Ovary (tissue), 9 donors: Measurements from ENCODE around the gene PPP2R3B. TPM values are rescaled to one million over a fixed set of nuclear protein-coding genes. Genes with fewer than 3 reads are reported as not detected.

ENCODE experiments used
- DNase-seq, 5 donors: peaks; one replicate each; pipeline ENCODE4 v3.0.0-alpha.2; 2019 to 2020
- H3K27ac ChIP-seq, 2 donors: fragments of 200-600 bp; one replicate each; pipeline versions ENCODE4 v1.5.1 to v1.8.0; 2019 to 2022
- H3K27me3 ChIP-seq: fragments of 200-600 bp; one replicate; pipeline ENCODE4 v1.8.0; 2022
- H3K36me3 ChIP-seq: fragments of 200-600 bp; sonication (generic); one replicate; pipeline ENCODE4 v1.5.1; 2019
- H3K4me1 ChIP-seq: one replicate; pipeline ENCODE4 v1.8.1; 2013; ENCODE audit warnings: mild to moderate bottlenecking, moderate library complexity; ENCODE audit not compliant: insufficient read depth
- H3K4me3 ChIP-seq: fragments of 200-600 bp; sonication (generic); one replicate; pipeline ENCODE4 v1.5.1; 2017
- H3K9me3 ChIP-seq, 2 donors: fragments of 200-600 bp in 1 of 2; sonication (generic) in 1 of 2; one replicate each; pipeline versions ENCODE4 v1.5.1 to v1.8.1; 2013 to 2019; ENCODE audit warnings: mild to moderate bottlenecking in 1 of 2, moderate library complexity in 1 of 2
- EP300 ChIP-seq: sonication (generic); formaldehyde crosslinking; IDR thresholded peaks from one replicate; pipeline ENCODE4 v1.6.1; 2017; ENCODE audit warnings: antibody characterized with exemption
- POLR2A ChIP-seq: fragments of 450-650 bp; IDR thresholded peaks from one replicate; pipeline ENCODE4 v1.6.1; 2017; ENCODE audit warnings: antibody characterized with exemption, mild to moderate bottlenecking, moderate library complexity
- WGBS, 3 donors: extraction: QIAGEN DNeasy Blood & Tissue Kit in 1 of 3; methylation state at CpG; one replicate each; pipeline versions ENCODE4 v1.1.5 to v1.1.7; 2013 to 2017; 5-methylcytosine and 5-hydroxymethylcytosine counted together
- intact Hi-C, 4 donors: fragments of 100-400 bp; cut with DNase I; formaldehyde crosslinking; loops; one replicate each; pipeline versions ENCODE4 v1.11.0 to v1.15.1; 2022 to 2023
- polyA plus RNA-seq, 2 donors: library from polyadenylated mRNA; stranded (reverse); fragments of 200-250 nt in 1 of 2; fragments of 350-450 nt in 1 of 2; fragmentation: Illumina TruSeq in 1 of 2; extraction: RNeasy Lipid Tissue Mini Kit (QIAGEN cat#74804) in 1 of 2; gene quantifications; one replicate each; pipeline ENCODE4 v1.2.3, GENCODE V29; 2013 to 2014
- total RNA-seq, 7 donors: library from RNA; depleted of rRNA in 2 of 7; stranded (reverse); fragments of >200 nt in 2 of 7; fragmentation: NEBNext Ultra II Directional in 3 of 7; extraction: Animal tissue kit (Norgen Biotek cat#: 25700) in 3 of 7; gene quantifications; one replicate each; pipeline versions ENCODE4 v1.1.0 to v1.2.4, GENCODE V29; 2016 to 2023
- TF ChIP-seq, protein P1 (sequence below), 3 donors: fragments of 450-650 bp in 2 of 3; fragments of 200-600 bp in 1 of 3; IDR thresholded peaks; one replicate each; pipeline versions ENCODE4 v1.5.1 to v1.8.0; 2016 to 2022; ENCODE audit warnings: antibody characterized with exemption in 3 of 3, mild to moderate bottlenecking in 1 of 3
- donor health status: DM: no; HTN: no; CAD: no; lungs with moderate emphysema.
- donor health status: DM: no; HTN: no; CAD: no.
- donor health status: Bipolar disorder and iron deficiency.
- donor health status: DM: yes; HTN: yes; CAD: no.
- donor health status: DM: no; HTN: no; CAD: no.
- donor health status: DM: yes; HTN: yes; CAD: no.

The PPP2R3B gene
- total and polyA plus RNA-seq, 9 donors, result 2.3 to 25.0 (median 18.4) TPM

DNA sequence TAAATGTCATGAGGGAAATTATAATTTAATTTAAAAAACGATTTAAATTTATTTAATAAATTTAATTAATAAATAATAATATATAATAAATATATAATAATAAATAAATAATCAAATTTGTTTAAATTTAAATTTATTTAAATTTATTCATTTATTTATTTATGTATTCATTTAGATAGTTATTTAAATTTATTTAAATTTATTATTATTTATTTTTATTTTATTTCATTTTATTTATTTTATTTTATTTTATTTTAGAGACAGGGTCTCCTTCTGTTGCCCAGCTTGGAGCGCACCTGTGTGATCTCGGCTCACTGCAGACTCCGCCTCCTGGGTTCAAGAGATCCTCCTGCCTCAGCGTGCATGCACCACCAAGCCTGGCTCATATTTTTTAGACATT is 18.4 kb upstream of the PPP2R3B start:
- WGBS, 3 donors, result 91 to 95% (median 93%) methylated on average over 5 of the region's 5 CpGs
- intact Hi-C loops, result no loop called here
- TF ChIP-seq POLR2A, result no peak
- TF ChIP-seq, protein P1, sequence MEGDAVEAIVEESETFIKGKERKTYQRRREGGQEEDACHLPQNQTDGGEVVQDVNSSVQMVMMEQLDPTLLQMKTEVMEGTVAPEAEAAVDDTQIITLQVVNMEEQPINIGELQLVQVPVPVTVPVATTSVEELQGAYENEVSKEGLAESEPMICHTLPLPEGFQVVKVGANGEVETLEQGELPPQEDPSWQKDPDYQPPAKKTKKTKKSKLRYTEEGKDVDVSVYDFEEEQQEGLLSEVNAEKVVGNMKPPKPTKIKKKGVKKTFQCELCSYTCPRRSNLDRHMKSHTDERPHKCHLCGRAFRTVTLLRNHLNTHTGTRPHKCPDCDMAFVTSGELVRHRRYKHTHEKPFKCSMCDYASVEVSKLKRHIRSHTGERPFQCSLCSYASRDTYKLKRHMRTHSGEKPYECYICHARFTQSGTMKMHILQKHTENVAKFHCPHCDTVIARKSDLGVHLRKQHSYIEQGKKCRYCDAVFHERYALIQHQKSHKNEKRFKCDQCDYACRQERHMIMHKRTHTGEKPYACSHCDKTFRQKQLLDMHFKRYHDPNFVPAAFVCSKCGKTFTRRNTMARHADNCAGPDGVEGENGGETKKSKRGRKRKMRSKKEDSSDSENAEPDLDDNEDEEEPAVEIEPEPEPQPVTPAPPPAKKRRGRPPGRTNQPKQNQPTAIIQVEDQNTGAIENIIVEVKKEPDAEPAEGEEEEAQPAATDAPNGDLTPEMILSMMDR (IDR thresholded peaks at IDR 0.05), result no peak
- no peak for TF ChIP-seq EP300
- no peak for DNase-seq
- no peak overlapping the region for H3K27ac ChIP-seq
- H3K4me3 ChIP-seq, result no peak overlapping the region
- H3K36me3 ChIP-seq, result no peaks in the 10 kb centered on the region
- no peaks in the 10 kb centered on the region for H3K9me3 ChIP-seq
- no peaks in the 10 kb centered on the region for H3K27me3 ChIP-seq
- no peaks in the 10 kb centered on the region for H3K4me1 ChIP-seq

DNA sequence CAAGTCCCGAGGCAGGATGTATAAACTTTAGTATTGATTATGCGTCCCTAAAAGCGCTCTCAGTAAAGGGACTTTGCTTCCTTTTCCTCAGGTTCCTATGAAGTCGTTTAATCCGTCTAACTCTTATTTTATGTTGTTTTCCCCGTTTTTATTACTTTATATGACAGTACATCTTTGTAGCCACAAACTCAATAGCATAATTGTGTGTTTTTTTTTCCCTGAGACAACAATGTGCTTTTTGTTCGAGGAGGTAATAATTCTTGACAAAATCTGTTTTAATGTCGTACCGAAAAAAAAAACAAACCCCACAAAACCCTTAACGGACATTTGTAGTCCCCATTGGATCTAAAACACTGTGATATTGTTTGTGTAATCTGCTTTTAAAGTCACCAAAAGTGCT is 17.9 kb upstream of the PPP2R3B start:
- no peak overlapping the region for H3K27ac ChIP-seq
- H3K4me3 ChIP-seq, result no peak overlapping the region
- TF ChIP-seq EP300, result no peak
- TF ChIP-seq, protein P1 (IDR thresholded peaks at IDR 0.05), result no peak
- TF ChIP-seq POLR2A, result no peak
- intact Hi-C loops, result no loop called here
- H3K36me3 ChIP-seq, result no peaks in the 10 kb centered on the region
- H3K4me1 ChIP-seq, result no peaks in the 10 kb centered on the region
- no peak for DNase-seq
- no peaks in the 10 kb centered on the region for H3K9me3 ChIP-seq
- WGBS, 3 donors, result 84 to 85% (median 84%) methylated on average over 10 of the region's 10 CpGs
- H3K27me3 ChIP-seq, result no peaks in the 10 kb centered on the region

DNA sequence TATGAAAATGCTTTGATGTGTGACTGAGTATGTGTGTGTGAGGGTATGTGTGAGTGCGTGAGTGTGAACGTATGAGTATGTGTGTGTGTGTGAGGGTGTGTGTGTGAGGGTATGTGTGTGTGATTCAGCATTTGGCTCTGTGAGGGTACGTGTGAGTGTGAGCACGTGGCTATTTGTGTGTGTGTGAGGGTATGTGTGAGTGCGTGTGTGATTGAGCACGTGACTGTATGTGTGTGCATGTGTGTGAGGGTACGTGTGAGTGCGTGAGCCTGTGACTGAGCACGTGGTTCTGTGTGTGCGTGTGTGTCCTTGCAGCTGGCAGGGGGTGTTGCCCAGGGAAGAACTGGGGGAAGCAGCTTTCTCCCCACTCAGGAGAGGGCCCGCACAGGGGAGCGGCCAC is 16.1 kb upstream of the PPP2R3B start:
- no peak for DNase-seq
- intact Hi-C loops, result no loop called here
- Histone ChIP-seq H3K27me3 (no peaks in the 10 kb centered on the region), H3K36me3 (no peaks in the 10 kb centered on the region), H3K27ac (no peak overlapping the region), H3K4me1 (no peaks in the 10 kb centered on the region), H3K4me3 (no peak overlapping the region), H3K9me3 (no peaks in the 10 kb centered on the region)
- no peak for TF ChIP-seq EP300
- TF ChIP-seq, protein P1 (IDR thresholded peaks at IDR 0.05), result no peak
- no peak for TF ChIP-seq POLR2A
- 85 to 90% (median 87%) methylated on average over 12 of the region's 12 CpGs for WGBS, 3 donors

DNA sequence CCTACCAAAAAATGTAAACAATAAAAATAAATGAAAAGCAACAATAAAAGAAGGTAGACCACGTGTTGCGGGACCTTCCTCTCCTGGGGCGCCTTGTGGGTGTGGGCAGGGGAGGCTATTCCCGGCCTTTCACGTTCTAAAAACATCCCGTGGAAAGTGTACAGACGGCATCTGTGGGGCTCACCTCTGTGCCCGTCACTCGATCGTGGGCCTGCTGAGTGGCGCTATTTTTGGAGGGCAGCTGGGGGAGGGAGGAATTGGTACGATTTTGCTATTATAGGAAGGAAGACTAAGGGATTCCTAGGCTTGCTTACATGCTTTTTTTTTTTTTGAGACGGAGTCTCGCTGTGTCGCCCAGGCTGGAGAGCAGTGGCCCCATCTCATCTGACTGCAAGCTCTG is 13.6 kb upstream of the PPP2R3B start:
- no peaks in the 10 kb centered on the region for H3K36me3 ChIP-seq
- no peak for DNase-seq
- TF ChIP-seq, protein P1 (IDR thresholded peaks at IDR 0.05), result no peak
- no peak for TF ChIP-seq EP300
- TF ChIP-seq POLR2A, result no peak
- no peaks in the 10 kb centered on the region for H3K27me3 ChIP-seq
- 82 to 85% (median 84%) methylated on average over 15 of the region's 15 CpGs for WGBS, 3 donors
- H3K9me3 ChIP-seq, result no peaks in the 10 kb centered on the region
- H3K4me3 ChIP-seq, result no peak overlapping the region
- intact Hi-C loops, result no loop called here
- no peak overlapping the region for H3K27ac ChIP-seq
- peaks cover 1% of the 10 kb centered on the region for H3K4me1 ChIP-seq
